ENCODE results near the gene KCTD5.

Gene KCTD5

GRCh38 chr16:2720719-2721633 lies 38.7 kb downstream of the KCTD5 start (continued):
- no peak for TF ChIP-seq WT1 (tag by site-specific recombination; IDR thresholded peaks at IDR 0.05)
- TF ChIP-seq, protein P1, sequence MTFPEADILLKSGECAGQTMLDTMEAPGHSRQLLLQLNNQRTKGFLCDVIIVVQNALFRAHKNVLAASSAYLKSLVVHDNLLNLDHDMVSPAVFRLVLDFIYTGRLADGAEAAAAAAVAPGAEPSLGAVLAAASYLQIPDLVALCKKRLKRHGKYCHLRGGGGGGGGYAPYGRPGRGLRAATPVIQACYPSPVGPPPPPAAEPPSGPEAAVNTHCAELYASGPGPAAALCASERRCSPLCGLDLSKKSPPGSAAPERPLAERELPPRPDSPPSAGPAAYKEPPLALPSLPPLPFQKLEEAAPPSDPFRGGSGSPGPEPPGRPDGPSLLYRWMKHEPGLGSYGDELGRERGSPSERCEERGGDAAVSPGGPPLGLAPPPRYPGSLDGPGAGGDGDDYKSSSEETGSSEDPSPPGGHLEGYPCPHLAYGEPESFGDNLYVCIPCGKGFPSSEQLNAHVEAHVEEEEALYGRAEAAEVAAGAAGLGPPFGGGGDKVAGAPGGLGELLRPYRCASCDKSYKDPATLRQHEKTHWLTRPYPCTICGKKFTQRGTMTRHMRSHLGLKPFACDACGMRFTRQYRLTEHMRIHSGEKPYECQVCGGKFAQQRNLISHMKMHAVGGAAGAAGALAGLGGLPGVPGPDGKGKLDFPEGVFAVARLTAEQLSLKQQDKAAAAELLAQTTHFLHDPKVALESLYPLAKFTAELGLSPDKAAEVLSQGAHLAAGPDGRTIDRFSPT (tag by site-specific recombination; IDR thresholded peaks at IDR 0.05) = no peak
- TF ChIP-seq ZFP69B (tag by site-specific recombination; IDR thresholded peaks at IDR 0.05) = peak; percentile 81
- TF ChIP-seq KLF17 (tag by site-specific recombination; IDR thresholded peaks at IDR 0.05) = peak; percentile 93
- TF ChIP-seq, protein P2, sequence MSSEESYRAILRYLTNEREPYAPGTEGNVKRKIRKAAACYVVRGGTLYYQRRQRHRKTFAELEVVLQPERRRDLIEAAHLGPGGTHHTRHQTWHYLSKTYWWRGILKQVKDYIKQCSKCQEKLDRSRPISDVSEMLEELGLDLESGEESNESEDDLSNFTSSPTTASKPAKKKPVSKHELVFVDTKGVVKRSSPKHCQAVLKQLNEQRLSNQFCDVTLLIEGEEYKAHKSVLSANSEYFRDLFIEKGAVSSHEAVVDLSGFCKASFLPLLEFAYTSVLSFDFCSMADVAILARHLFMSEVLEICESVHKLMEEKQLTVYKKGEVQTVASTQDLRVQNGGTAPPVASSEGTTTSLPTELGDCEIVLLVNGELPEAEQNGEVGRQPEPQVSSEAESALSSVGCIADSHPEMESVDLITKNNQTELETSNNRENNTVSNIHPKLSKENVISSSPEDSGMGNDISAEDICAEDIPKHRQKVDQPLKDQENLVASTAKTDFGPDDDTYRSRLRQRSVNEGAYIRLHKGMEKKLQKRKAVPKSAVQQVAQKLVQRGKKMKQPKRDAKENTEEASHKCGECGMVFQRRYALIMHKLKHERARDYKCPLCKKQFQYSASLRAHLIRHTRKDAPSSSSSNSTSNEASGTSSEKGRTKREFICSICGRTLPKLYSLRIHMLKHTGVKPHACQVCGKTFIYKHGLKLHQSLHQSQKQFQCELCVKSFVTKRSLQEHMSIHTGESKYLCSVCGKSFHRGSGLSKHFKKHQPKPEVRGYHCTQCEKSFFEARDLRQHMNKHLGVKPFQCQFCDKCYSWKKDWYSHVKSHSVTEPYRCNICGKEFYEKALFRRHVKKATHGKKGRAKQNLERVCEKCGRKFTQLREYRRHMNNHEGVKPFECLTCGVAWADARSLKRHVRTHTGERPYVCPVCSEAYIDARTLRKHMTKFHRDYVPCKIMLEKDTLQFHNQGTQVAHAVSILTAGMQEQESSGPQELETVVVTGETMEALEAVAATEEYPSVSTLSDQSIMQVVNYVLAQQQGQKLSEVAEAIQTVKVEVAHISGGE (tag by site-specific recombination; conservative IDR thresholded peaks at IDR 0.05; ENCODE audit: low read depth) = peak; percentile 99
- TF ChIP-seq ZBTB49 (tag by site-specific recombination; IDR thresholded peaks at IDR 0.05; ENCODE audit: low read depth) = no peak
- TF ChIP-seq, protein P3, sequence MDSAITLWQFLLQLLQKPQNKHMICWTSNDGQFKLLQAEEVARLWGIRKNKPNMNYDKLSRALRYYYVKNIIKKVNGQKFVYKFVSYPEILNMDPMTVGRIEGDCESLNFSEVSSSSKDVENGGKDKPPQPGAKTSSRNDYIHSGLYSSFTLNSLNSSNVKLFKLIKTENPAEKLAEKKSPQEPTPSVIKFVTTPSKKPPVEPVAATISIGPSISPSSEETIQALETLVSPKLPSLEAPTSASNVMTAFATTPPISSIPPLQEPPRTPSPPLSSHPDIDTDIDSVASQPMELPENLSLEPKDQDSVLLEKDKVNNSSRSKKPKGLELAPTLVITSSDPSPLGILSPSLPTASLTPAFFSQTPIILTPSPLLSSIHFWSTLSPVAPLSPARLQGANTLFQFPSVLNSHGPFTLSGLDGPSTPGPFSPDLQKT (IDR thresholded peaks at IDR 0.05; ENCODE audit: borderline replicate concordance, low read depth, low read length) = no peak
- 0 out of 2 replicates have a peak, but pooled peaks have one; percentile 5 for TF ChIP-seq CTCF (tag by site-specific recombination; IDR thresholded peaks at IDR 0.05)
- no peak for TF ChIP-seq ZNF654 (tag by site-specific recombination; IDR thresholded peaks at IDR 0.05; ENCODE audit: low read depth)
- no peak for TF ChIP-seq ZNF114 (tag by site-specific recombination; IDR thresholded peaks at IDR 0.05)
- TF ChIP-seq OVOL3 (tag by site-specific recombination; IDR thresholded peaks at IDR 0.05) = no peak
- no peak for TF ChIP-seq SCRT1 (tag by site-specific recombination; IDR thresholded peaks at IDR 0.05; ENCODE audit: borderline replicate concordance)
- TF ChIP-seq, protein P4, sequence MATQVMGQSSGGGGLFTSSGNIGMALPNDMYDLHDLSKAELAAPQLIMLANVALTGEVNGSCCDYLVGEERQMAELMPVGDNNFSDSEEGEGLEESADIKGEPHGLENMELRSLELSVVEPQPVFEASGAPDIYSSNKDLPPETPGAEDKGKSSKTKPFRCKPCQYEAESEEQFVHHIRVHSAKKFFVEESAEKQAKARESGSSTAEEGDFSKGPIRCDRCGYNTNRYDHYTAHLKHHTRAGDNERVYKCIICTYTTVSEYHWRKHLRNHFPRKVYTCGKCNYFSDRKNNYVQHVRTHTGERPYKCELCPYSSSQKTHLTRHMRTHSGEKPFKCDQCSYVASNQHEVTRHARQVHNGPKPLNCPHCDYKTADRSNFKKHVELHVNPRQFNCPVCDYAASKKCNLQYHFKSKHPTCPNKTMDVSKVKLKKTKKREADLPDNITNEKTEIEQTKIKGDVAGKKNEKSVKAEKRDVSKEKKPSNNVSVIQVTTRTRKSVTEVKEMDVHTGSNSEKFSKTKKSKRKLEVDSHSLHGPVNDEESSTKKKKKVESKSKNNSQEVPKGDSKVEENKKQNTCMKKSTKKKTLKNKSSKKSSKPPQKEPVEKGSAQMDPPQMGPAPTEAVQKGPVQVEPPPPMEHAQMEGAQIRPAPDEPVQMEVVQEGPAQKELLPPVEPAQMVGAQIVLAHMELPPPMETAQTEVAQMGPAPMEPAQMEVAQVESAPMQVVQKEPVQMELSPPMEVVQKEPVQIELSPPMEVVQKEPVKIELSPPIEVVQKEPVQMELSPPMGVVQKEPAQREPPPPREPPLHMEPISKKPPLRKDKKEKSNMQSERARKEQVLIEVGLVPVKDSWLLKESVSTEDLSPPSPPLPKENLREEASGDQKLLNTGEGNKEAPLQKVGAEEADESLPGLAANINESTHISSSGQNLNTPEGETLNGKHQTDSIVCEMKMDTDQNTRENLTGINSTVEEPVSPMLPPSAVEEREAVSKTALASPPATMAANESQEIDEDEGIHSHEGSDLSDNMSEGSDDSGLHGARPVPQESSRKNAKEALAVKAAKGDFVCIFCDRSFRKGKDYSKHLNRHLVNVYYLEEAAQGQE (tag by site-specific recombination; IDR thresholded peaks at IDR 0.05) = peak; percentile 12; the same call in 1 of the 2 replicates
- TF ChIP-seq ZNF157 (tag by site-specific recombination; IDR thresholded peaks at IDR 0.05) = no peak
- no peak for TF ChIP-seq HOXD13 (CRISPR knock-in tag; IDR thresholded peaks at IDR 0.05; ENCODE audit: borderline replicate concordance)
- TF ChIP-seq ZNF280C (tag by site-specific recombination; IDR thresholded peaks at IDR 0.05) = no peak
- TF ChIP-seq YY1 (tag by site-specific recombination; IDR thresholded peaks at IDR 0.05) = peak; percentile 75; the same call in 1 of the 2 replicates
- peak; percentile 68 for TF ChIP-seq SP2 (tag by site-specific recombination; IDR thresholded peaks at IDR 0.05)
- no peak for TF ChIP-seq ZNF366 (tag by site-specific recombination; conservative IDR thresholded peaks at IDR 0.05)
